SK-MEL-5 (cell line): ENCODE data around the gene PCDH15. TPM values are rescaled to one million over a fixed set of nuclear protein-coding genes. Genes with fewer than 3 reads are reported as not detected.
"Not testable (repeated sequence)": the region's sequence is repeated elsewhere in the genome, so short reads cannot be mapped to it uniquely, and the experiment has no call there.

Source experiments
- DNase-seq: peaks from one replicate; pipeline ENCODE4 v3.0.0-alpha.2; 2016; ENCODE audit warnings: low read depth, low spot score
- in situ Hi-C: cut with HindIII; loops from 2 replicates; pipeline ENCODE4 v1.10.0; 2016; ENCODE audit warnings: low sequenced_read_pairs, high pct_unique_total_duplicates, low pct_unique_long_range_greater_than_20kb
- total RNA-seq: library from RNA; depleted of rRNA; stranded (reverse); fragments of >200 nt; shearing (Covaris generic); gene quantifications from 2 replicates; pipeline ENCODE4 v1.2.3, GENCODE V29; 2014

PCDH15 gene
- total RNA-seq, 1 experiment from 2014 or later: 0.34 TPM

DNA sequence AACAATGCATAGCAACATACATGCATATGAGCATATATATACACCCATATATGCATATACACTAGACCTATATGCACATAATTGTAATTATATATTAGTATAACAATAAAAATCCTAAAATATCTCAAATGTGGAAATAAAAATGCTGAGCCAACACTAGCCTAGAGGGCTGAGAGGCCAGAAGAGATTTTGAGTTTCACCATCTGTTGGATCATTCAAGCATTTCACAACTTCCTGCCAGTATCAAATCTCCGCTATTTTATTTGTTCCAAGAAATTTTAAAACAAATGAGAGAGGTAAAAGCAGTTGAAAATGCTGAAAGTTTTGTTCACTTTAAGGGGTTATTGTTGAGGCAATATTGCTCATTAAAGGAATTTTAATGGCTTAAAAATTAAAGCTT is 187.0 kb downstream of the PCDH15 start:
- in situ Hi-C loops: no loop called here
- no peak for DNase-seq

DNA sequence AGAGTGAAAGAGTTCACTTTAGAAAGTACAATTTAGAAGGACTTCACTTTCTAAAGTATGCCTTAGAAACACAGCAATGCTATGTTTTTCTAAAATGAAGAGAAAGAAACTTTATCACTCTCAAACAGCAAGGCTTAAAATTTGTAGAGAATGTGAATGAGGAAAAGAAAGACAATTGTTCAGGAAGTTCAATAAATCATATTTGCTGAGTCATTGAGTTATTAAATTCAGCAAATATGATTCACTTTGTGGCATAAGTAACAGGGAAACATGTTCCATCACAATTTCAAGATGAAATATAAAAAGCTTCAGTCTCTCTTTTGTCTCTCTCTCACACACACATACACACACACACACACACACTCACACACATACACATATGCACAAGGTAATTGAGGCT is 187.9 kb downstream of the PCDH15 start:
- no peak for DNase-seq
- in situ Hi-C loops: no loop called here

DNA sequence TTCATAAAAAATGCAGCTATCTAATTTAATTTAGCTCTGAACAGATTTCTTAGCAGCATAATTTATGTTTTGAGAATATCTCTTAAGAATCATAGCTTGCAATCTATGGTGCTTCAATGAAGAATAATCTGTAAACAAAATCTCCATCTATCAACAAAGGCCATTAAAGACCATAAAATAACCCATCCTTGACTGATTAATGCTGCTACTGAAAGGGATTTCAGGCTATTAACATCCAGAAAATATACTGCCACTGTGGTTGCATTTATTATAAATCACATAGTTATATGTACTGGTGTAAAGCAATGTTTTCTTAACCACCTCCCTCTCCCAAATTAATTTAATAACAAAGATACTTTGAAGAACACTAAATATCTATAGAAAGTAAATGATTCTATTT is 191.6 kb downstream of the PCDH15 start:
- in situ Hi-C loops: no loop called here
- DNase-seq: no peak

DNA sequence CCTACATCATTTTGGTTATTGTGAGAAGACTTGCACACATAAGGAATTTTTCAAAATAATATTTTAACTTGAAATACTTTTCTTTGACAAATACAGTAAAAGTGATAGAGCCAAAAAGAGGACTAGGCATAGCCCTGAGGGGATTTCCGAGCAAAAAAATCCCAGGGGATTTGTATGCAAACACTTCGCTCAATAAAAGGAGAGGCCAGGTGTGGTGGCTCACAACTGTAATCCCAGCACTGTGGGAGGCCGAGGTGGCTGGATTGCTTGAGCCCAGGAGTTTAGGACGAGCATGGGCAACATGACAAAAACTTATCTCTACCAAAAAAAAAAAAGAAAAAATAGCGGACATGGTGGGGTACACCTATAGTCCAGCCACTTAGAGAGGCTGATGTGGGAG is 193.0 kb downstream of the PCDH15 start:
- in situ Hi-C loops: no loop called here
- DNase-seq: no peak

DNA sequence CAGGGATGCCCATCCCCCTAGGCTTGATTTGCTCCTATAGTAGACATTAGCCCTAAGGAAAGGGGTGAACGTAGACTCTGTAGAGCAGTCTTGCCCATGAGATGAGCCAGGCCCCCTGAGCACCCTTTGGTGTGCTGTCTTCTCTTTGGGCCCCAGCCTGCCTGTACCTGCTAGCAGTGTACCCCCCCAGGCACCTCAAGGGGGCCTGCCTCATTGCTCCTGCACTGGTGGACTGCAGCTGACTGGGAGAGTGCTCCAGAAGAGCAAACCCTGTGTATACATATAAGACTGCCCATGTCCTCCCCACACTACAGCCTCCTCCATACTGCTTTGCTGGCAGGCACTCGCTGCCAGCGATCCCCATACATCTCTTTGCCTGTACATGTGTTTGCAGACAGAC is 206.7 kb downstream of the PCDH15 start:
- in situ Hi-C loops: no loop called here
- no peak for DNase-seq

DNA sequence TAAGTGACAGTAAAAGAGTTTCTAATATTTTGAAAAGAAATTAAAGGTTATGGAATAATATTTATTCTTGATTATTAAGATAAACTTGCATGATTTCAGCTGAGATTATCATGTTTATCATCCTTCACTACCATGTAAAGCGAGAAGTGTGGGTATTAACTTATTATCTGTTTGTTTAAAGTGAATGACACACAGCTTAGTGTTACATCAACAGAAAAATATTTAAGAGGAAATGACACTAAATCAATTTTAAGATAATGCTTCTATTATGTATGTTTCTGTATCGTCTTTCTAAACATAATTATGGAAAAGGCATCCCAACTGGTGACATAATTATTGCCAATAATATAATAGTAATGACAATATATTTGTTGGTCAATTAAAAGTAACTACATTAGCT is 213.1 kb downstream of the PCDH15 start:
- no peak for DNase-seq
- in situ Hi-C loops: no loop called here

DNA sequence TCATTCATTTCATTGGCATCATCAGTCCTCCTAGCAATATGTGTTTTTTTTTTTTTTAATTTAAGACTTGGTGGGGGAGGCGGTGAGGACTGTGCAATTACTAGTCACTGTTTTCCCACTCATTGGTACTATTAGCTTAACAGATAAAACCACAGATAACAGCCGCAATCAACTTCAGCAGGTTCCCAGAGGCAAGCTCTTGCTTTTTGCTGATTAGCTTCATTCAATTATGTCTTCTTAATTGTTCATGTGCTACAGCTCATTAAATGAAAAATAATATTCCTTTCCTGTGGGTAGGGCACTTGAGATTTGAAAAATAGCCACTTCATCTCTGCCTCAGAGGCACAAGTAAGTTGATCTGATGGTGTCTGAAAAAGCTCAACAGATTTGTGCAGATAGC is 215.5 kb downstream of the PCDH15 start:
- DNase-seq: no peak
- in situ Hi-C loops: no loop called here

DNA sequence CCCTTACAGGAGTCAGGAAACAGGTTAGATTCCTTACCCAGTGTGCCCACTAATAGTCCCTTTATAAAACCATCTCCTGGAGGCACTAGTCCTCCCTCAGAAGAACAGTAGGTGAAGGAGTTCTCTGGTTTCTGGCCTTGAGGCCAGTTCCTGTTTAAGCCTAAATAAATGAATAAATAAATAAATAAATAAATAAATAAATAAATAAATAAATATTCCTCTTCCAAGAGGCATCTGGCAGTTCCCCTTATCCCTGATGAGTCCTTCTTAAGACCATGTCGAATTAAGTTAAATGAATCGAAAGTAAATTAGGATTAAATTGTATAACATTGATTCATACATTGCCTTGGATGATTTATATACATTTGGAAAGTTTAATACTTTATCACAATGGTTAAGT is 223.3 kb downstream of the PCDH15 start:
- no peak for DNase-seq
- in situ Hi-C loops: no loop called here

DNA sequence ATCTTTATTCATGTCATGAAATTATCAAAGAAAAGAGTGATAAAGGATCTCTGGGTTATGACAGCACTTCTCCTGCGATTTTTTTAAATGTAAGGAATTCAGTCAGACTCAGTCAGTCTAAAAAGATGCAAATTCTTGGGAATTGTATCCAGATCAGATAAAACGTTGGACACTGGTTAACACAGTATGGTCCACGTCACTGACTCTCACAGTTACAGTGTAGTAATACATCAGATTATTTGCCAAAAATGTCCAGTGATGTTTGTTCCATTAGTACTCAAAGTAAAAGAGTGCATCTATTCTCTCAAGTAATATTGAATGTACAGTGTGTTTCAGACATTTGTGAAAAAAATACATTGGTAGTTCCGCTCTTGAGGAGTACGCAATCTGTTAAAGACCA is 224.5 kb downstream of the PCDH15 start:
- DNase-seq: no peak
- in situ Hi-C loops: no loop called here

DNA sequence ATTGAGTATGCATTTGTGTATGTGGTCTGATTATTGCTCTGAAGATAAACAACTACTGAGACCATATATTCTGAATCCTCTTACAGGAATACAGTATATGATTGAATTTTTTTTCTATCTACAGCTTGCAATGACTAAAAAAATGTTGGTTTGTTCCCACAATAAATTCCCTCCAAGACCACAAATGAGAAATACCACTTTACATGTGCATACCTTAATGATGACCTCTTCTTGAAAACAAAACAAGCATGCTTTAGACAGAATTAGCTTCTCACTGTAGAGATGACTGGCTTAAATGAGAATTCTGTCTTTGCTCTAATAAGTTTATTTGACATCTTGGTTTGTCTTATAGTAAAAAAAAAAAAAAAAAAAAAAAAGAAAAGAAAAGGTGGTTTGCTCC is 241.5 kb downstream of the PCDH15 start:
- DNase-seq: no peak
- in situ Hi-C loops: no loop called here

DNA sequence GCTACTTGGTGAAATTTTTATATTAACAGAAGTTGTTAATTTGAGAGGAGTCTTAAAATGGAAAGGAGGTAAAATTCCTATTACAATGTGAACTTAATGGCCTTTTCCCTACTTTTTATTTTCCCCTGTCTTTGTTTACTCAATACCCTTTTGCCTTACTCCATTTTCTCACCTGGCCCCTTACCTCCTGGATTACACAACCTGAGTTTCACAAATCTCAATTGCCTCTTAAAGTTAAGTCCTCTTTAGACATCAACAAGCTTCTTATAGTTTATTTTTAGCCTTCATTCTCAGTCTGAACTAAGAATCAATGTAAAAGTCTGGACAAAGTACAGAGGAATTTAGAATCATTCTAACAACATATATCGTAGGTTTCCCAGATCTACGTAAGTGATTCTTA is 247.0 kb downstream of the PCDH15 start:
- in situ Hi-C loops: no loop called here
- no peak for DNase-seq

DNA sequence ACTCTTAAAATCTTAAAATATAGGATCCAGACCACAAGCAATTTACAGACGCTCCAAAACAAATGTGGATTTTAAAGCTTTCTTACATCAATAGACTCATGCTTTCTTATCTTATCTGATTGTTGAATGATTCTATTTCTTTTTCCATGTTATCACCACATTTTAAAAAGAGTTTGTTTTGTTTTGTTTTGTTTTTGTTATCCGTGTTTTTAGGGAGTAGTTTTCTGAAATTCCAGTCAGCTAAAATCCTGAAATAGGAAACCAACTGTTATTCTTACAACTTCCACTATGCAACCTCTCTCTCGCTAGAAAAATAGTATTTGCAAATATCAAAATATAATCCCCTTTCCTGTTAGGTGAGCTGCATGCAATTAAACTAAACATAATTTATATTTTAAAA is 251.0 kb downstream of the PCDH15 start:
- DNase-seq: no peak
- in situ Hi-C loops: no loop called here

DNA sequence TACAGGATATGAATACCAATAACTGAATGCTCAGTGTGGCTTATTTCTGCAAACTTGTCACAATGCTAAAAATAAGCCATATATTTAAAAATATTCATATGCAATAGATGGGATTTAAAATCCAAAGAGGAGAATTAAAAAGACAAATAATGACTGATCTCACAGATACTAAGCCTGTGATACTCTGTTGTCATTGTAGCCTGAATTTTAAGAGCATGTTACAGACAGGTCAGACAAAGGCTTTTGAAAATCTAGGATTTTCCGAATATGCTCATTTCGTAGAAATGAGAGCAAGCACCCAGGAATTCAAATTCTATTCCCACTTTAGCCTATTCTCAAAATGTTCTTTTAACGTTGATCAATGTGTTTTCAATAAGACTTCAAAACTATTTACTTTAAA is 269.7 kb downstream of the PCDH15 start:
- in situ Hi-C loops: no loop called here

DNA sequence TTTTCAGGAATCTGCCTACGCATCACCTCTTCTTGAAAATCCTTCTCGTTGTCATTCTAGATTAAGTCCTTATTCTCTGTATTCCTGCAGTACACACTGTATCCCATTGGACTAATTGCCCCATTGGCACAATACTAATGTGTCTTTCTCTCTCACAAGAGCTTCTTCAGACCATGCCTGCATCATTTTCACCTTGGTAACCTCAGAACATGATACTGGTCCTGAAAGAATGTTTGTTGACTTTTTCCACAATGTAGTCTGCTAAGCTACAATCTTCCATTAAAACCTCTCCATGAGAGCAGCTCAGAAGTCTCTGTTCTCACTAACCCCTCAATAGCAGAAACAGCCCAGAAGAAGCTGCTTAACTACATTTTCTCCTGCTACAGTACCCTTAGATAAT is 270.7 kb downstream of the PCDH15 start:
- in situ Hi-C loops: no loop called here
- no peak for DNase-seq

More for the DNA sequence above, 269.7 kb downstream of the PCDH15 start:
- no peak for DNase-seq

DNA sequence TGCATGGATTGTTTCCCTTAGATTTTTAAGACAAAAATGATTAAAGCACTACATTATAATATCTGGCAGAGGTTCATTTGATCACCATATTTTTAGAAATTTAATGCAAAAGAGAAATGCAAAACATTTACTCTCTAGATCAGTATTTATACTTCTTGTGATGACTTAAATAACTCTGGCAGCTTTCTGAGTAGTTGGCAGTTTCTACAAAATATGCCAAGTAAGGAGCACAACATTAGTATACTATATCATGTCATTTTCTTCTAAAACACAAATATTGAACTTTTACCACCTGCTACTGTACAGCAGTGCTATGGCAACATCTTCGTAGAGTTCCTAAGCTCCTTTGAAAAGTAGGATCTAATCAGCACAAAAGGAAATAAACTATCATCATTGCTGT is 275.2 kb downstream of the PCDH15 start:
- in situ Hi-C loops: no loop called here
- no peak for DNase-seq

DNA sequence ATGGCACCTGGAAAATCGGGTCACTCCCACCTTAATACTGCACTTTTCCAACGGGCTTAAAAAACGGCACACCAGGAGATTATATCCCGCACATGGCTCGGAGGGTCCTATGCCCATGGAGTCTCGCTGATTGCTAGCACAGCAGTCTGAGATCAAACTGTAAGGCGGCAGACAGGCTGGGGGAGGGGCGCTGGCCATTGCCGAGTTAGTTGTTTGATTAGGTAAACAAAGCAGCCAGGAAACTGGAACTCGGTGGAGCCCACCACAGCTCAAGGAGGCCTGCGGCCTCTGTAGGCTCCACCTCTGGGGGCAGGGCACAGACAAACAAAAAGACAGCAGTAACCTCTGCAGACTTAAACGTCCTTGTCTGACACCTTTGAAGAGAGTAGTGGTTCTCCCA is 285.8 kb downstream of the PCDH15 start:
- in situ Hi-C loops: not testable (repeated sequence)

DNA sequence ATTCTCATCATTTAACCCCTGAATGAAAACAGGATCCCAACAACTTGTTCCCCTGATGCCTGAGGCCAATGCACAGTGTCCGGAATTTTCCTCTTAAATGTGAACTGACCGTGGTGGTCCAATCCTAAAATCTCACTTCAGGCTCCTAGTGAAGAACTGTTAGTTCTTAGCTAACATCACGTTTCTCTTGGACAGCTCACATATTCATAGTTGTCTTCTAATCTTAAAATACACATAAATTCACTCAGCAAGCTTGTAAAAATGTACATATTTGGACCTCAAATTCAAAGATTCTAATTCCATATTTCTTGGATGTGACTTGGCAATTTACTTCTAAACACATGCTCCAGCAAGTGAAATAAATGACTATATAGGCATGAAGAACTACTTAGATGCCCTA is 297.2 kb downstream of the PCDH15 start:
- in situ Hi-C loops: no loop called here

More for the DNA sequence above, 285.8 kb downstream of the PCDH15 start:
- DNase-seq: not testable (repeated sequence)

DNA sequence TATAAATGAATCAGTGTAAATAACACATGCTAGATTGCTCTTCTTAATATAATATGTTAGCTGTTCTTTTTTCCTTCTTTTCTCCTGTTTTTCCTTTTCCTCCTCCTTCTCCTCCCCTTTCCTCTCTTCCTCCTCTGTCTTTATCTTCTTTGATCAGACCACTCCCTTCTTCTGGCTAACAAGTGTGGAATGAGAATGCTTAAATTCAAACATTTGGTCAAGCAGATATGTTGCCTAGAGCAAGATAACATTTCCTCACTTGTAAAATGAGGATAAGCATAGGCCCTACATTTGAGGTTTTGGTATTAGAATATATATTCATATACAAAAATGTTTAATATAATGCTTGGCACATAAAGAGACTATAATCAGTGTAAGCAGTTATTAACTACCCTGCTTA is 299.1 kb downstream of the PCDH15 start:
- DNase-seq: no peak
- in situ Hi-C loops: no loop called here

More for the DNA sequence above, 297.2 kb downstream of the PCDH15 start:
- no peak for DNase-seq

DNA sequence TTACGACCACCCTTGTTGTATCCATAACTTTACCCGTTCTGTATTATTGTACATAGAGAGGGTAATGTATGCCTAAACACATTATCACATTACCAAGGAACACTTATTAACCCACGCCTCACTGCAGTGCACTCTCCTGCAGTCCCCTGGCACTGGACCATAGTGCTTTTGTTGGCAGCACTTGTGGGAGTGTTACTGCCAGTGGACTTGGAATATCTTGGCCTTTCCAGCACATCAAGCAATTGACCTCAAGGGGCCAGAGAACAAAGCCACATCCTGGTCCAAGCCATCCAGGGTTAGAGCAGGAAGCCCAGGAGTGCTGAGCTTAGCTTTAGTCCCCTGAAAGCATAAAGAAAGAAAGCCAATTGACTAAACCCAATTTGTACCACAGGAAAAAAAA is 304.2 kb downstream of the PCDH15 start:
- no peak for DNase-seq

DNA sequence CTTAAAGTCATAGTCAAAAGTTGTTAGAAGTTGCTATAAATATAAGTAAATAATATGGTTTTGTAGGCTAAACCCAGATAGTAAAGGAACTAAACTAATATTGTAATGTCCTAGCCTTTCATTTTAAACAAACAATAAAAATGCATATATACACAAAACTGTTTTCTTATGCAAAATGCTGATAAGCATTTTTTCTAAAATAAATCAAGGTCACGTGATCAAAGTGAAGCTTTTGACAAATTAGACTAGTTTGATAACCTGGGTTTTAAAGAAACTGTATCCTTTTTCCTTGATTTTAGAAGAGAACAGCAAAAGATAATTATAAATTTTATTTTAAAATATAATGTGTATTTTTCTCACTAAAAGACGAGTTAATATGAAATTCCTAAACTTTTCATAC is 313.3 kb downstream of the PCDH15 start:
- in situ Hi-C loops: no loop called here

More for the DNA sequence above, 304.2 kb downstream of the PCDH15 start:
- in situ Hi-C loops: no loop called here

More for the DNA sequence above, 313.3 kb downstream of the PCDH15 start:
- no peak for DNase-seq
